GM18498 (cell line): ENCODE measurements around the gene HTATIP2.
"Not testable (repeated sequence)": the region's sequence is repeated elsewhere in the genome, so short reads cannot be mapped to it uniquely, and the experiment has no call there.

Experiments used
- ATAC-seq: cut with Tn5 transposase; IDR thresholded peaks from one replicate; pipeline ENCODE4 v1.9.1; 2021; ENCODE audit warnings: mild to moderate bottlenecking, moderate library complexity; ENCODE audit not compliant: unreplicated experiment

The HTATIP2 gene

GRCh38 chr11:20363500-20364340 is at the start of gene HTATIP2:
Gene HTATIP2, plus strand, starts transcription at chr11:20363714. Its CDS starts 524 bp downstream, at chr11:20364238.
- ATAC-seq, result peak; percentile 96

- ATAC-seq, result no peak
Measured at GRCh38 chr11:20315800-20316199, 47.7 kb upstream of the HTATIP2 start.

GRCh38 chr11:20321177-20321576 is 42.3 kb upstream of the HTATIP2 start:
- ATAC-seq, result no peak

- ATAC-seq, result no peak
Measured at GRCh38 chr11:20327377-20327935, 36.1 kb upstream of the HTATIP2 start.

- ATAC-seq, result no peak
Measured at GRCh38 chr11:20336056-20336455, 27.5 kb upstream of the HTATIP2 start.

- no peak for ATAC-seq
Measured at GRCh38 chr11:20337526-20338154, 25.9 kb upstream of the HTATIP2 start.

- ATAC-seq, result no peak
Measured at GRCh38 chr11:20342347-20343141, 21.0 kb upstream of the HTATIP2 start.

GRCh38 chr11:20351136-20351535 is 12.4 kb upstream of the HTATIP2 start:
- ATAC-seq, result no peak

- ATAC-seq, result no peak
Measured at GRCh38 chr11:20351751-20352262, 11.7 kb upstream of the HTATIP2 start.

GRCh38 chr11:20353829-20354434 is 9.6 kb upstream of the HTATIP2 start:
- peak; percentile 61 for ATAC-seq

- ATAC-seq, result peak; percentile 88
Measured at GRCh38 chr11:20355221-20356219, 8.0 kb upstream of the HTATIP2 start.

GRCh38 chr11:20357150-20357549 is 6.4 kb upstream of the HTATIP2 start:
- ATAC-seq, result no peak

- no peak for ATAC-seq
Measured at GRCh38 chr11:20360650-20361049, 2.9 kb upstream of the HTATIP2 start.

GRCh38 chr11:20362481-20362880 is 1.0 kb upstream of the HTATIP2 start:
- ATAC-seq, result no peak

GRCh38 chr11:20363149-20363499 is 390 bp upstream of the HTATIP2 start:
- no peak for ATAC-seq

- no peak for ATAC-seq
Measured at GRCh38 chr11:20364341-20364792, 853 bp downstream of the HTATIP2 start.

- ATAC-seq, result not testable (repeated sequence)
Measured at GRCh38 chr11:20365465-20365864, 2.0 kb downstream of the HTATIP2 start.

- ATAC-seq, result no peak
Measured at GRCh38 chr11:20367313-20367948, 3.9 kb downstream of the HTATIP2 start.

GRCh38 chr11:20368438-20368837 is 4.9 kb downstream of the HTATIP2 start:
- no peak for ATAC-seq
